ENCODE measurements around the gene AMPD3.

Gene AMPD3

DNA sequence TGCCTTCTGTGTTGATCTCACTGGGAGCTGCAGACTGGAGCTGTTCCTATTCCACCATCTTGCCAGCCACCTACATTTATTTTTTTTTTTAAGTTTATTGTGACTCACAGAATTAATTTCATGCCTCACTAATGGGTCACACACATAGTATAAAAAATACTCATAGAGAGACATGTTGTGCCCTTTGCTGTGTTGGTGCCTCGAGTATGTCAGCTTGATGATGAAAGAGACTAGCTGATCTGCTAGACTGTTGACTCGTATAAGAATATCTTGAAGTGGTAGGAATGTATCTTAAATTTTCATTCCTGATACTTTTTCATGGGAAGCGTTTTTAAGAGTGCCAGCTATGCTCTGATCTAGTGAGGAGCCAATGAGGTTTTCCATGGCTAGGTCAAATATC is 28.6 kb upstream of the AMPD3 start:
- no peak overlapping the region for H3K27ac ChIP-seq (ENCODE audit: poor library complexity, severe bottlenecking)
- no peaks in the 10 kb centered on the region for H3K9me3 ChIP-seq (ENCODE audit: severe bottlenecking)
- H3K27me3 ChIP-seq (ENCODE audit: insufficient read depth, poor library complexity, severe bottlenecking), result no peaks in the 10 kb centered on the region
- TF ChIP-seq, protein P1, sequence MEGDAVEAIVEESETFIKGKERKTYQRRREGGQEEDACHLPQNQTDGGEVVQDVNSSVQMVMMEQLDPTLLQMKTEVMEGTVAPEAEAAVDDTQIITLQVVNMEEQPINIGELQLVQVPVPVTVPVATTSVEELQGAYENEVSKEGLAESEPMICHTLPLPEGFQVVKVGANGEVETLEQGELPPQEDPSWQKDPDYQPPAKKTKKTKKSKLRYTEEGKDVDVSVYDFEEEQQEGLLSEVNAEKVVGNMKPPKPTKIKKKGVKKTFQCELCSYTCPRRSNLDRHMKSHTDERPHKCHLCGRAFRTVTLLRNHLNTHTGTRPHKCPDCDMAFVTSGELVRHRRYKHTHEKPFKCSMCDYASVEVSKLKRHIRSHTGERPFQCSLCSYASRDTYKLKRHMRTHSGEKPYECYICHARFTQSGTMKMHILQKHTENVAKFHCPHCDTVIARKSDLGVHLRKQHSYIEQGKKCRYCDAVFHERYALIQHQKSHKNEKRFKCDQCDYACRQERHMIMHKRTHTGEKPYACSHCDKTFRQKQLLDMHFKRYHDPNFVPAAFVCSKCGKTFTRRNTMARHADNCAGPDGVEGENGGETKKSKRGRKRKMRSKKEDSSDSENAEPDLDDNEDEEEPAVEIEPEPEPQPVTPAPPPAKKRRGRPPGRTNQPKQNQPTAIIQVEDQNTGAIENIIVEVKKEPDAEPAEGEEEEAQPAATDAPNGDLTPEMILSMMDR (IDR thresholded peaks at IDR 0.05; ENCODE audit: poor library complexity, severe bottlenecking), result no peak
- ATAC-seq (ENCODE audit: low read depth) (no peak), DNase-seq (ENCODE audit: low spot score) (no peak)
- no peak overlapping the region for H3K4me3 ChIP-seq (ENCODE audit: severe bottlenecking)
- no peaks in the 10 kb centered on the region for H3K36me3 ChIP-seq (ENCODE audit: low read depth)
- no peaks in the 10 kb centered on the region for H3K4me1 ChIP-seq (ENCODE audit: insufficient read depth, poor library complexity, severe bottlenecking)

DNA sequence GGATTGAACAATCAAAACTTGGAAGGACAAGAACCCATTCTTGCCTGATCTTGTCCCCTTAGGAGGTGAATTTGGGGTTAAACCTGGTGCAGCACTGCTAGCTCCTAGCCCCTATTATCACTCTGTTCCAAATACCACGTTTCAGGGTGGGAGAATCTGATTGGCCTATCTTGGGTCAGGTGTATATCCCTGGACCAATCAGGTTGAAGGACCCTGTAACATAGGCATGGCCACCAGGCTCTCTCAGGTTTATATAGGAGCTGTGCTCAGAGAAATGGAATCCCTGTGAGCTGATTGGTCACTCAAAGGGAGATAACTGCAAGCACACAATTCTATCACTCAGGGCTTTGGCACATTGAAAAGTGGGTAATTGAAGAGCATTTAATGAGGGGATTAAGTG is 26.6 kb upstream of the AMPD3 start:
- Histone ChIP-seq H3K27me3 (ENCODE audit: insufficient read depth, poor library complexity, severe bottlenecking) (no peaks in the 10 kb centered on the region), H3K36me3 (ENCODE audit: low read depth) (no peaks in the 10 kb centered on the region), H3K4me3 (ENCODE audit: severe bottlenecking) (no peak overlapping the region), H3K9me3 (ENCODE audit: severe bottlenecking) (no peaks in the 10 kb centered on the region), H3K27ac (ENCODE audit: poor library complexity, severe bottlenecking) (no peak overlapping the region), H3K4me1 (ENCODE audit: insufficient read depth, poor library complexity, severe bottlenecking) (no peaks in the 10 kb centered on the region)
- no peak for ATAC-seq (ENCODE audit: low read depth)
- DNase-seq (ENCODE audit: low spot score), result no peak
- TF ChIP-seq, protein P1 (IDR thresholded peaks at IDR 0.05; ENCODE audit: poor library complexity, severe bottlenecking), result no peak

DNA sequence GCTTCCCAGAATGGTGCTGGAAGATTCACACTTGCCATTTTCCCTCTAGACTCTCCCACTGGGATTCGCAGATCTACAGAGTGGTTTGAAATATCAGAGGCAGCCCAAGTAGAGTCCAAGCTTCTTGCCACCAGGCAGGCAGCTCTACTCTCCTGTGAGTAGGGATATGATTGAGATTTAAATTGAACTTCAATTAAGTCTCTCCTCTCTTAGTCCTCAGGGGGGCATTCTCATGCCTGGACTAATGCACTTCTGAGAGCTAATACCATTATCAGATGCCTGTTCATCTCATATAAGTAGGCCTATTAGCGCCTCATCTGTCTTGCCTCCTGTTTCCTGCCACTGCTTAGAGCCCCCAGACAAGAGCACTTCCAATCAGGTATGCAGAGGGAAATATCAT is 25.5 kb upstream of the AMPD3 start:
- H3K4me1 ChIP-seq (ENCODE audit: insufficient read depth, poor library complexity, severe bottlenecking), result no peaks in the 10 kb centered on the region
- H3K9me3 ChIP-seq (ENCODE audit: severe bottlenecking), result no peaks in the 10 kb centered on the region
- H3K4me3 ChIP-seq (ENCODE audit: severe bottlenecking), result no peak overlapping the region
- no peaks in the 10 kb centered on the region for H3K27me3 ChIP-seq (ENCODE audit: insufficient read depth, poor library complexity, severe bottlenecking)
- TF ChIP-seq, protein P1 (IDR thresholded peaks at IDR 0.05; ENCODE audit: poor library complexity, severe bottlenecking), result no peak
- no peak for DNase-seq (ENCODE audit: low spot score)
- H3K27ac ChIP-seq (ENCODE audit: poor library complexity, severe bottlenecking), result no peak overlapping the region
- no peak for ATAC-seq (ENCODE audit: low read depth)
- no peaks in the 10 kb centered on the region for H3K36me3 ChIP-seq (ENCODE audit: low read depth)

DNA sequence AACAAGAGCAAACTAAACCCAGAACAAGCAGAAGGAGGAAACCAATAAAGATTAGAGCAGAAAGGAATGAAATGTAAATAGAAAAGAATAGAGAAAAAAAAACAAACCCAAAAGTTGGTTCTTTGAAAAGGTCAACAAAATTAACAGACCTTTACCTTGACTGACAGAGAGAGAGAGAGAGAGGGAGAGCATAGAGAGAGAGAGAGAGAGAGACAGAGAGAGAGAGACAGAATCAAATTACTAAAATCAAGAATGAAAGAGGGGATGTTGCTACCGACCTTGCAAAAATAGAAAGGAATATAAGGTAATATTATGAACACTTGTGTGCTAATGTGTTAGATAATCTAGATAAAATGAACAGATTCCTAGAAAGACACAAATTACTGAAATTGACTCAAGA is 22.6 kb upstream of the AMPD3 start:
- no peak overlapping the region for H3K4me3 ChIP-seq (ENCODE audit: severe bottlenecking)
- H3K36me3 ChIP-seq (ENCODE audit: low read depth), result no peaks in the 10 kb centered on the region
- H3K27me3 ChIP-seq (ENCODE audit: insufficient read depth, poor library complexity, severe bottlenecking), result no peaks in the 10 kb centered on the region
- TF ChIP-seq, protein P1 (IDR thresholded peaks at IDR 0.05; ENCODE audit: poor library complexity, severe bottlenecking), result no peak
- DNase-seq (ENCODE audit: low spot score) (no peak), ATAC-seq (ENCODE audit: low read depth) (no peak)
- no peaks in the 10 kb centered on the region for H3K4me1 ChIP-seq (ENCODE audit: insufficient read depth, poor library complexity, severe bottlenecking)
- no peak overlapping the region for H3K27ac ChIP-seq (ENCODE audit: poor library complexity, severe bottlenecking)
- no peaks in the 10 kb centered on the region for H3K9me3 ChIP-seq (ENCODE audit: severe bottlenecking)

DNA sequence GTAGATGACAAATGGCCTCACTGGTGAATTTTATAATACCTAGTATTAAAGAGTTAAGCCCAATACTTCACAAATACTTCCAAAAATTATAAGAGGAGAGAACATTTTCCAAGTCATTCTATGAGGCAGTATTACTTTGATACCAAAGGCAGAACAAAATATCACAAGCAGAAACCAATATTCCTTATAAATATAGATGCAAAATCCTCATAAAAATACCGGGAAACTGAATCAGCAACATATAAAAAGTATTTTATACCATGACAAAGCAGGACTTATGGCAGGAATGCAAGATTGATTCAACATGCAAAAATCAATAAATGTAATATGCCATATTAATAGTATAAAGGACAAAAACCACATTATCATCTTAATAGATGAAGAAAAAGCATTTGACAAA is 22.1 kb upstream of the AMPD3 start:
- no peaks in the 10 kb centered on the region for H3K9me3 ChIP-seq (ENCODE audit: severe bottlenecking)
- H3K27me3 ChIP-seq (ENCODE audit: insufficient read depth, poor library complexity, severe bottlenecking), result no peaks in the 10 kb centered on the region
- H3K36me3 ChIP-seq (ENCODE audit: low read depth), result no peaks in the 10 kb centered on the region
- TF ChIP-seq, protein P1 (IDR thresholded peaks at IDR 0.05; ENCODE audit: poor library complexity, severe bottlenecking), result no peak
- ATAC-seq (ENCODE audit: low read depth) (no peak), DNase-seq (ENCODE audit: low spot score) (no peak)
- H3K27ac ChIP-seq (ENCODE audit: poor library complexity, severe bottlenecking), result no peak overlapping the region
- H3K4me1 ChIP-seq (ENCODE audit: insufficient read depth, poor library complexity, severe bottlenecking), result no peaks in the 10 kb centered on the region
- no peak overlapping the region for H3K4me3 ChIP-seq (ENCODE audit: severe bottlenecking)

All from RWPE2 (cell line).